ENCODE measurements around the gene CDC34.

CDC34 gene

DNA sequence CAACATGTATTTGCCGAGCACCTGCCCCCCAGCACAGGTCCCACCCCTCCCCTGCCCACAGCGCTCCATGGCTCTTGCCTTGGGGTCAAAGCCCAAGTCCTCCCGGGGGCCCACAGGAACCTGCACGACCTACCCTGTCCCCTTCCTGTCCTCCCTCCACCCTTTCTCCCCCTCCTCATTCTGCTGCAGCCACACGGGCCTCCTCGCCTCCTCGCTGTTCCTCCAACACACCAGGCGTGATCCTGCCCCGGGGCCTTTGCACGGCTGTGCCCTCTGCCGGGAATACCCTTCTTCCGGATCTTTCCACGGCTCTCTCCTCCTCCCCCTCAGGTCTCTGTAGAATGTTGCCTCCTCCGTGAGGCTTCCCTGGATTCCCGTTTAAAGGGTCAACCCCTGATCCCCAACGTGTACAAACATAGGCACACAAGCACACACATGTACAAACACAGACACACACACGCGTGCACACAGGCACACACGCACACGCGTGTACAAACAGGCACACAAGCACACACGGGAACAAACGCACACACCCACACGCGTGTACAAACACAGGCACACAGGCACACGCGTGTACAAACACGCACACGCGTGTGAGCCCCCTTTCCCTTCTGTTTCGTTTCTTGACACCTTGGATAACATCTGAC lies 32.5 kb upstream of the CDC34 start:
- TF ChIP-seq, protein P1, sequence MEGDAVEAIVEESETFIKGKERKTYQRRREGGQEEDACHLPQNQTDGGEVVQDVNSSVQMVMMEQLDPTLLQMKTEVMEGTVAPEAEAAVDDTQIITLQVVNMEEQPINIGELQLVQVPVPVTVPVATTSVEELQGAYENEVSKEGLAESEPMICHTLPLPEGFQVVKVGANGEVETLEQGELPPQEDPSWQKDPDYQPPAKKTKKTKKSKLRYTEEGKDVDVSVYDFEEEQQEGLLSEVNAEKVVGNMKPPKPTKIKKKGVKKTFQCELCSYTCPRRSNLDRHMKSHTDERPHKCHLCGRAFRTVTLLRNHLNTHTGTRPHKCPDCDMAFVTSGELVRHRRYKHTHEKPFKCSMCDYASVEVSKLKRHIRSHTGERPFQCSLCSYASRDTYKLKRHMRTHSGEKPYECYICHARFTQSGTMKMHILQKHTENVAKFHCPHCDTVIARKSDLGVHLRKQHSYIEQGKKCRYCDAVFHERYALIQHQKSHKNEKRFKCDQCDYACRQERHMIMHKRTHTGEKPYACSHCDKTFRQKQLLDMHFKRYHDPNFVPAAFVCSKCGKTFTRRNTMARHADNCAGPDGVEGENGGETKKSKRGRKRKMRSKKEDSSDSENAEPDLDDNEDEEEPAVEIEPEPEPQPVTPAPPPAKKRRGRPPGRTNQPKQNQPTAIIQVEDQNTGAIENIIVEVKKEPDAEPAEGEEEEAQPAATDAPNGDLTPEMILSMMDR (IDR thresholded peaks at IDR 0.05): no peak

DNA sequence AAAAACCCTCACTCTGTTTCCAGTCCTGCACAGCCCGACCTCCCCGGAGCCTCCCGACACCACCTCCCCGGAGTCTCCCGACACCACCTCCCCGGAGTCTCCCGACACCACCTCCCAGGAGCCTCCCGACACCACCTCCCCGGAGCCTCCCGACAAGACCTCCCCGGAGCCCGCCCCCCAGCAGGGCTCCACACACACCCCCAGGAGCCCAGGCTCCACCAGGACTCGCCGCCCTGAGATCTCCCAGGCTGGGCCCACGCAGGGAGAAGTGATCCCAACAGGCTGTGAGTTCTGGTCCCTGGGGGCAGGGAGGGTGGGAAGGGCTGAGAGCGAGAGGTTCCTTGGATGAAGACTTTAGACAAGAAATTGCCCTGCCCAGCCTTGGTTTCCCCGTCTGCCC lies 29.9 kb upstream of the CDC34 start:
- TF ChIP-seq, protein P1 (IDR thresholded peaks at IDR 0.05): no peak

DNA sequence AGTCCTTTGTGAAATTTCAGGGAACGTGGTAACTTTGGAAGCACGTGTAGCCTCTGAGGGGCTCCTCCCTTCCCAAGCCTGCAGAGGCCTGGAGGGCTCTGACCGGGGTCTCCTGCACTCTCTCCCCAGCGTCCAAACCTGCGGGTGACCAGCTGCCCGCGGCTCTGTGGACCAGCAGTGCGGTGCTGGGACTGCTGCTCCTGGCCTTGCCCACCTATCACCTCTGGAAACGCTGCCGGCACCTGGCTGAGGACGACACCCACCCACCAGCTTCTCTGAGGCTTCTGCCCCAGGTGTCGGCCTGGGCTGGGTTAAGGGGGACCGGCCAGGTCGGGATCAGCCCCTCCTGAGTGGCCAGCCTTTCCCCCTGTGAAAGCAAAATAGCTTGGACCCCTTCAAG lies 26.9 kb upstream of the CDC34 start:
- TF ChIP-seq, protein P1 (IDR thresholded peaks at IDR 0.05): no peak

DNA sequence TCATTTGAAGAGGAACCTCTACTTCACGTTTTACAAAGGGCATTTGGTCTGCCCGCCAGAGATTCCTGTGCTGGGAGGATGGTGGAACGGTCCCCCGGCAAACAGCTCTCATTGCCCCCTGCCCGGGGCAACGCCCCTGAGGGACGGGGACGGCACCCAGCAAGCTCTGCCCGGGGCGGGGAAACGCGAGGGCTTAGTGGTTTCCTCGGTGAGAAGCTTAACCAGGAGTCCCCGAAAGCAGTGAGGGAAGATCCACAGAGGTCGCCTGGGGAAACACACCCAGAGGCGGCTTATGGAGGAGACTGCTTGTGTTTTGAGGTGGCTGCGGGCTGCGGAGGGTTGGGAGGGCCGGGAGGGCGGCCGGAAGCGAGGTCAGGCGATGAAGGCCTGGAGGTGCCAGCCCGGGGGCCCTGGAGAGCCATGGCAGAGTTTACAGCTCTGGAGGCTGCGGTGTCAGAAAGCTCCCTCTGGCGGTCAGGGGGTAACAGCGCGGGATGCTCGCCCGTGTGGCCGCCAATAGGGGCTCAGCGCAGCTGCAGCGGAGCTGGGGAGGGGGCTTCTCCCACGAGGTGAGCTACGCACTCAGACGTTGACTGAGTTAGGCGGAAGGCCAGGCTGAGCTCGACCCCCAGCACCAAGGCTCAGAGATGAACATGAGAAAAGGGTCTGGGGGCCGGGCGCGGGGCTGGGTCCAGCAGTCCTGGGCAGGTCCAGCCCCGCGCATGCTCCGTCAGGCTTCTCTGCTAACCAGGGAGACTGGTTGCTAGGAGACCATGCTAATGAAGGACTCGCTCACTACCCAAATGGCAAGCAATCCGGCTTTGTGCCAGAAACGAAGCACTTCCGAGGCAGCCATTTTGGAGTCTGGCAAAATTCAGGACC lies 24.9 kb upstream of the CDC34 start:
- TF ChIP-seq, protein P1 (IDR thresholded peaks at IDR 0.05): peak; percentile 93

DNA sequence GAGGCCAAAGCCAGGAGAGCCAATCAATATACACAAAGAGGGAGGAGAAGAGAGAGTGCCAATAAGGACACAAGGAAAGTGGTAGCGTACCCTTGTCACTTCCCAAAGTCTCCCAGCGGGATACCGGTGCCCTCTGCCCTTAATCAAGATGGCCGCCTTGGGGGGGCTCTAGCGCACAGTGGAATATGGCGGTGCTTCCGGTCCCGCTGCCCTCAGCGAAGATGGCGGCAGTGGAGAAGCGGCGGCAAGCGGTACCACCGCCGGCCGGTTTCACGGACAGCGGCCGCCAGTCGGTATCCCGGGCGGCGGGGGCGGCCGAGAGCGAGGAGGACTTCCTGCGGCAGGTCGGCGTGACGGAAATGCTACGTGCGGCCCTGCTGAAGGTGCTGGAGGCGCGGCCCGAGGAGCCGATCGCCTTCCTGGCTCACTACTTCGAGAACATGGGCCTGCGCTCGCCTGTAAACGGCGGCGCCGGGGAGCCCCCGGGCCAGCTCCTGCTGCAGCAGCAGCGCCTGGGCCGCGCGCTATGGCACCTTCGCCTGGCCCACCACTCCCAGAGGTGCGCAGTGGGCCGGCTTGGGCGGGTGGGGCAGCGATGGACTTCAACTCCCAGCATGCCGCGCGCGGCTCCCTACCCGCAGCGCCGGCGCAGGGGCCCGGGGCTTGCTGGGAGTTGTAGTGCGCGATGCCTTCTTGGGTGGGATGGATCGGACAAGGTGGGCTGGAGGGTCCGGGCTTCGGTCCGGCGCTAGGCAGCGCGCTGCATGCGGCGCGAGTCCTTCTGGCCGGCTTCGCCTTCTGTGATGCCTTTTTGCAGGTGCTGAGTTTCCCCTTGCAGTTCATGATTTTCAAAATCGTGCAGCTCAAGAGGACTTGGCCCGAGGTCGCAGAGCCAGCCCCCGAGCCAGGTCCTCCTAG lies 24.0 kb upstream of the CDC34 start, which contains the start of gene TPGS1:
Gene TPGS1, plus strand, starts transcription at position 212 of the 918 bp plus-strand sequence. Its CDS starts 10 bp downstream, at position 222.
- TF ChIP-seq, protein P1 (IDR thresholded peaks at IDR 0.05): no peak

DNA sequence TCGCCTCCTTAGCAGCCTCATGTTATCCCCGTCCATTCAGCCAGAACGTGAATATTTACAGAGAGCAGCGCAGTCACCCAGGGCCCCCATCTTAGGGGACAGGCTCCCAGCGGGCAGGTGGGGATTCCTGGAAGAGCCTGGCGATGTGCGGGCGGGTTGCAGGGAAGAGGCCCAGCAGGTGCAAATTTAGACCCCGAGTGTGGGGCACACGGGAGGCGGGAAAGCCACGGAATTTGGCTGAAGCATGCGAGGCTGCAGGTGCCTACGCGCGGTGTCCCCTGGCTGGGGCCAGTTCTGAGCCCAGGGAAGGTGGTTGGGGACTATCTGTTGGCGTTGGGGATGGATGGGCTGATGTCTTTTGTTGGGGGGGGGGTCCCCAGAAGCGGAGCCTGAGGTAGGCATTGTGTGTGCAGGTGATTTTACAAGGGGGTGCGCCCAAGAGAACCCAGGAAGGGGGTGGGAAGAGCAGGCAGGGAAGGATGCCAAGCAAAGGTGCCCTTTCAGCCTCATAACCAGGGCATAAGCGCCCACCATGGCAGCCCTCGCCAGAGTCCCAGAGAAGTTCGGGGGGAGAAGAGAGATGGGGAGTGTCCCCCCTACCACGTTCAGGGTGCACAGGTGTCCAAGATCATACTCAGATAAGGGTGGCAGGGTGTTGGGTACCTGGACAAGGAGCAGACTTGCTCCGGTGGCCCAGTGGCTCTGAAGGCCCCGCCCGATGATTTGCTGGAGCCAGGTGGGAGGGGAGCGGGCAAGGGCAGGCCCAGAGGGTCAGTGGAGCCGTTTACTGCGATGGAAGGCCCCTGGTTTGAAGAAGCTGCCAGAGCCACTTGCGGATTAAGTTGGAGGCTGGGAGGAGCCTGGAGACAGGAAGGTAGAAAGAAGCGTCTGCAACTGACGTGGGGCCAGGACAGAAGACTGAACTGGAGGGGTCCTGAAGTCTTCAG lies 23.1 kb upstream of the CDC34 start:
- TF ChIP-seq, protein P1 (IDR thresholded peaks at IDR 0.05): no peak
